CD14-positive monocyte (primary cell): ENCODE measurements around the gene GRAP. TPM values are rescaled to one million over a fixed set of nuclear protein-coding genes. Genes with fewer than 3 reads are reported as not detected.
A peak's percentile ranks its signal among the peaks of the same experiment; 100 is the strongest.
"Not testable (repeated sequence)": the region's sequence is repeated elsewhere in the genome, so short reads cannot be mapped to it uniquely, and the experiment has no call there.

Source experiments
- DNase-seq, 3 donors: peaks; one replicate each; pipeline ENCODE4 v3.0.0-alpha.2; 2011 to 2022
- H2AFZ ChIP-seq: 2 replicates; pipeline ENCODE4 v1.6.0; 2012; ENCODE audit warnings: mild to moderate bottlenecking, low read depth, low read length, inconsistent platforms; ENCODE audit not compliant: insufficient read depth, poor library complexity, severe bottlenecking
- H3K27ac ChIP-seq, 2 donors: 1 replicate in 1 of 2; 2 replicates in 1 of 2; pipeline ENCODE4 v1.5.1; 2012 to 2013; ENCODE audit warnings: low read length in 2 of 2, control low read depth in 1 of 2, inconsistent platforms in 1 of 2, low read depth in 1 of 2, mild to moderate bottlenecking in 1 of 2
- H3K27me3 ChIP-seq, 2 donors: one replicate each; pipeline versions ENCODE4 v1.6.0 to v1.6.1; 2011 to 2013; ENCODE audit warnings: low read length in 2 of 2; ENCODE audit not compliant: control insufficient read depth in 2 of 2, insufficient read depth in 2 of 2
- H3K36me3 ChIP-seq, 2 donors: replicated peaks in 1 of 2; 1 replicate in 1 of 2; 2 replicates in 1 of 2; pipeline versions ENCODE4 v1.5.1 to v1.6.1; 2012 to 2013; ENCODE audit warnings: low read length in 2 of 2, control low read depth in 1 of 2, inconsistent platforms in 1 of 2, mild to moderate bottlenecking in 1 of 2; ENCODE audit not compliant: insufficient read depth in 2 of 2, control insufficient read depth in 1 of 2
- H3K4me1 ChIP-seq, 2 donors: 1 replicate in 1 of 2; 2 replicates in 1 of 2; pipeline versions ENCODE4 v1.5.1 to v1.6.1; 2012 to 2013; ENCODE audit warnings: low read length in 2 of 2, control low read depth in 1 of 2, inconsistent platforms in 1 of 2, mild to moderate bottlenecking in 1 of 2, moderate library complexity in 1 of 2; ENCODE audit not compliant: insufficient read depth in 2 of 2, control insufficient read depth in 1 of 2
- H3K4me2 ChIP-seq: replicated peaks from 2 replicates; pipeline ENCODE3; 2012; ENCODE audit warnings: low read length, moderate library complexity, mild to moderate bottlenecking; ENCODE audit not compliant: poor library complexity, severe bottlenecking; ENCODE audit errors: extremely low read depth
- H3K4me3 ChIP-seq, 3 experiments: fragments of 200-600 bp in 1 of 3; sonication (generic) in 1 of 3; replicated peaks in 1 of 3; 1 replicate in 2 of 3; 2 replicates in 1 of 3; pipeline ENCODE4 v1.5.1; 2011 to 2013; ENCODE audit warnings: low read length in 3 of 3, mild to moderate bottlenecking in 3 of 3, control low read depth in 2 of 3, low read depth in 2 of 3, inconsistent platforms in 1 of 3, moderate library complexity in 1 of 3
- H3K79me2 ChIP-seq: 2 replicates; pipeline ENCODE4 v1.6.0; 2012; ENCODE audit warnings: mild to moderate bottlenecking, control low read depth, inconsistent platforms, low read length, moderate library complexity; ENCODE audit not compliant: insufficient read depth
- H3K9ac ChIP-seq: 2 replicates; pipeline ENCODE4 v1.6.0; 2017; ENCODE audit warnings: low read length, mild to moderate bottlenecking; ENCODE audit not compliant: insufficient read depth, poor library complexity, severe bottlenecking
- H3K9me3 ChIP-seq, 2 donors: replicated peaks in 1 of 2; 1 replicate in 1 of 2; 2 replicates in 1 of 2; pipeline versions ENCODE4 v1.5.1 to v1.6.1; 2012 to 2013; ENCODE audit warnings: low read length in 2 of 2, control low read depth in 1 of 2; ENCODE audit not compliant: control insufficient read depth in 1 of 2, insufficient read depth in 1 of 2
- H4K20me1 ChIP-seq: 2 replicates; pipeline ENCODE4 v1.6.0; 2012; ENCODE audit warnings: mild to moderate bottlenecking, low read length, control low read depth, moderate library complexity; ENCODE audit not compliant: insufficient read depth
- H3K27ac Mint-ChIP-seq, 7 donors: one replicate each; pipeline ENCODE4 v1.8.0; 2020; ENCODE audit warnings: mild to moderate bottlenecking in 7 of 7, mixed read lengths in 7 of 7, moderate library complexity in 6 of 7, inconsistent platforms in 2 of 7
- H3K27me3 Mint-ChIP-seq, 3 donors: one replicate each; pipeline ENCODE4 v1.8.0; 2021 to 2022; ENCODE audit warnings: low read depth in 3 of 3, mild to moderate bottlenecking in 3 of 3, mixed read lengths in 3 of 3, moderate library complexity in 3 of 3, inconsistent platforms in 1 of 3
- H3K36me3 Mint-ChIP-seq, 2 donors: one replicate each; pipeline ENCODE4 v1.8.0; 2020; ENCODE audit warnings: mixed read lengths in 2 of 2, inconsistent platforms in 1 of 2, mild to moderate bottlenecking in 1 of 2
- H3K4me1 Mint-ChIP-seq: one replicate; pipeline ENCODE4 v1.8.0; 2020; ENCODE audit warnings: mild to moderate bottlenecking, mixed read lengths
- H3K4me3 Mint-ChIP-seq, 2 donors: one replicate each; pipeline ENCODE4 v1.8.0; 2020; ENCODE audit warnings: mild to moderate bottlenecking in 2 of 2, mixed read lengths in 2 of 2, moderate library complexity in 1 of 2
- H3K9me3 Mint-ChIP-seq, 7 donors: one replicate each; pipeline ENCODE4 v1.8.0; 2020 to 2022; ENCODE audit warnings: mixed read lengths in 7 of 7, mild to moderate bottlenecking in 6 of 7, moderate library complexity in 6 of 7, inconsistent platforms in 2 of 7
- WGBS: methylation state at CpG from one replicate; pipeline ENCODE4 v1.1.5; 2013; ENCODE audit warnings: missing lambda C conversion rate; ENCODE audit not compliant: insufficient coverage; 5-methylcytosine and 5-hydroxymethylcytosine counted together
- intact Hi-C, 2 donors: fragments of 100-400 bp; cut with micrococcal nuclease; formaldehyde crosslinking; loops; one replicate each; pipeline versions ENCODE4 v1.15.0 to v1.15.1; 2023
- polyA plus RNA-seq, 3 donors: library from polyadenylated mRNA; depleted of rRNA in 1 of 3; unstranded in 2 of 3; stranded (reverse) in 1 of 3; fragments of 300-500 nt in 2 of 3; fragments of >200 nt in 1 of 3; fragmentation: Illumina TruSeq in 2 of 3; gene quantifications; 1 replicate in 2 of 3; 2 replicates in 1 of 3; pipeline ENCODE4 v1.2.3, GENCODE V29; 2012 to 2021
- TF ChIP-seq, protein P1 (sequence below): fragments of 200-600 bp; IDR thresholded peaks from one replicate; pipeline ENCODE4 v1.8.0; 2022; ENCODE audit warnings: antibody characterized with exemption, mild to moderate bottlenecking

Gene GRAP
- polyA plus RNA-seq, 3 donors: 3.9 to 5.9 (median 4.5) TPM

DNA sequence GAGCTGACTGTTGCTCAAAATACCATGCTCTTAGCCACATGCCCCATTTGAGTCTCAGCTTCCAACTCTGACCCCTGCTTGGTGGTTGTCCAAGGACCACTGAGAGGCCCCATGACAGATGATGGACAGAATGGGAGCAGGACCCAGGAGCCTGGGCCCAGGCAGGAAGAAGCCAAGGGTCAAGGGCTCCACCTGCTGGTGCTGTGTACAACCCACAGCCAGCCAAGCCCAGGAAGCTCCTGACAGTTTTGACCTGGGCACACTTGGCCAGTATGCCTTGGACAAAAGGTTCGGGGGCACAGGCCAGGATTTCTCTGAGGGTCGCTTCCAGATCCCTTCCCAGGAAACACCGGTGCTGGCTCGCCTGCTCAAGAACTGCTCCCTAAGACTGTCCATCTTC lies 15.0 kb downstream of the GRAP start:
- H3K27ac ChIP-seq, H3K27me3 ChIP-seq, H3K27me3 Mint-ChIP-seq, H3K4me1 ChIP-seq, H3K27ac Mint-ChIP-seq, H3K4me2 ChIP-seq, H3K36me3 Mint-ChIP-seq, H3K9me3 Mint-ChIP-seq, H4K20me1 ChIP-seq, H2AFZ ChIP-seq, H3K9me3 ChIP-seq, H3K9ac ChIP-seq, H3K36me3 ChIP-seq, H3K4me3 ChIP-seq, intact Hi-C loops, H3K79me2 ChIP-seq, H3K4me1 Mint-ChIP-seq, DNase-seq, H3K4me3 Mint-ChIP-seq: not testable (repeated sequence)
- TF ChIP-seq, protein P1, sequence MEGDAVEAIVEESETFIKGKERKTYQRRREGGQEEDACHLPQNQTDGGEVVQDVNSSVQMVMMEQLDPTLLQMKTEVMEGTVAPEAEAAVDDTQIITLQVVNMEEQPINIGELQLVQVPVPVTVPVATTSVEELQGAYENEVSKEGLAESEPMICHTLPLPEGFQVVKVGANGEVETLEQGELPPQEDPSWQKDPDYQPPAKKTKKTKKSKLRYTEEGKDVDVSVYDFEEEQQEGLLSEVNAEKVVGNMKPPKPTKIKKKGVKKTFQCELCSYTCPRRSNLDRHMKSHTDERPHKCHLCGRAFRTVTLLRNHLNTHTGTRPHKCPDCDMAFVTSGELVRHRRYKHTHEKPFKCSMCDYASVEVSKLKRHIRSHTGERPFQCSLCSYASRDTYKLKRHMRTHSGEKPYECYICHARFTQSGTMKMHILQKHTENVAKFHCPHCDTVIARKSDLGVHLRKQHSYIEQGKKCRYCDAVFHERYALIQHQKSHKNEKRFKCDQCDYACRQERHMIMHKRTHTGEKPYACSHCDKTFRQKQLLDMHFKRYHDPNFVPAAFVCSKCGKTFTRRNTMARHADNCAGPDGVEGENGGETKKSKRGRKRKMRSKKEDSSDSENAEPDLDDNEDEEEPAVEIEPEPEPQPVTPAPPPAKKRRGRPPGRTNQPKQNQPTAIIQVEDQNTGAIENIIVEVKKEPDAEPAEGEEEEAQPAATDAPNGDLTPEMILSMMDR: peak; percentile 38
- WGBS: no CpG with 5 or more reads among the region's 4 CpGs

DNA sequence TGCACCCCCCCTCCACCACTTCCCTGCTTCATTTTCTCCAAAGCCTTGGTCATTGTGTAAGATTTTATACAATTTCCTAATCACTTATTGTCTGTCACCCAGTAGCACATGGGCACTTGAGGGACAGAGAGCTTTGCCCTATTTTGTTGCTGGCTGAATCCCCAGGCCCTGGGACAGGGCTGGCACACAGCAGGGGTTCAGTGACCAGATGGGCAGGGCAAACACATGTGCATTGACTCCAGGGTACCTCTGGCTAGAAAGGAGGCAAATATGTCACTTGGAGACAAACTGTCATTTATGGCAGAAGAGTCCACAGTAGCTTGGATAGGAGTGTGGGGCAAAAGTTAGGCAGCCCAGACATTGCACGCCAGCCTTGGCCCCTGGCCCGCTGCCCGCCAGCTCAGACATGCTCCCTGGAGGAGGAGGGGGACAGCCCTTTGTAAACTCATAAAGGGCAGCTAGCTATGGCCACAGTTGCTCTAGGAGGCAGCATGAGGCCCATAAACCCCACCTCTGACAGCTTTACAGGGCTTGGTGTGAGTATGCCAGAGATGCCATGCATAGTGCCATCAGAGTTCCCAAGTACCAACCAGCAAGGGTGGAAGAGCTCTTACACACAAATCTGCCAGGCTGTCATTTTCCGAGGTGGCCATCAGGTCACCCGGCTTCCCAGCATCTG lies 15.8 kb downstream of the GRAP start:
- H3K4me1 ChIP-seq, H3K4me3 Mint-ChIP-seq, DNase-seq, H3K9ac ChIP-seq, H3K4me2 ChIP-seq, H4K20me1 ChIP-seq, H3K36me3 ChIP-seq, H3K4me3 ChIP-seq, H2AFZ ChIP-seq, H3K27ac Mint-ChIP-seq, intact Hi-C loops, H3K27ac ChIP-seq, H3K36me3 Mint-ChIP-seq, H3K79me2 ChIP-seq, H3K4me1 Mint-ChIP-seq, H3K27me3 ChIP-seq, H3K9me3 Mint-ChIP-seq, H3K9me3 ChIP-seq, H3K27me3 Mint-ChIP-seq: not testable (repeated sequence)
- WGBS: no CpG with 5 or more reads among the region's 5 CpGs

DNA sequence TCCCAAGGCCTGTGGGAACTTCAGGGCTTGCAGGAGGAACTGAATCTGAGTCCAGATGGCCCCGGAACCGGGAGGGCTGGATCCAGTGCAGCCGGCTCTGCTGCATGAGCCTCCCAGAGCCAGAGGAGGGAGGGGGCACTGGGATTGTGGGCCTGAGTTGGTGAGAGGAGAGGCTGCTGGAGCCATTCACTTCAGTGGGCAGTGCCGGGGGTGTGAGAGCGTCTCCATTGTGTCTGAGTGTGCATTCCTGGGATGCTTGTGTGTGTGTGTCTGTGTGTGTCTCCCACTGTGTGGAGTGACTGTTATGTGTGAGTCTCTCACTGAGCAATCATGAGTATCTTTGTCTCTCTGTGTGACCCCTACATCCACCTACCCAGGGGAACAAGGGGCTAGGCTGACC lies 17.0 kb downstream of the GRAP start:
- H4K20me1 ChIP-seq, H3K27me3 ChIP-seq, H3K9ac ChIP-seq, DNase-seq, H3K27ac ChIP-seq, H3K27me3 Mint-ChIP-seq, H3K79me2 ChIP-seq, H3K36me3 ChIP-seq, H3K4me3 Mint-ChIP-seq, intact Hi-C loops, H3K4me1 ChIP-seq, H3K4me2 ChIP-seq, H3K27ac Mint-ChIP-seq, H3K36me3 Mint-ChIP-seq, H3K9me3 Mint-ChIP-seq, H3K9me3 ChIP-seq, H3K4me1 Mint-ChIP-seq, H2AFZ ChIP-seq, H3K4me3 ChIP-seq: not testable (repeated sequence)
- no CpG with 5 or more reads among the region's 5 CpGs for WGBS

DNA sequence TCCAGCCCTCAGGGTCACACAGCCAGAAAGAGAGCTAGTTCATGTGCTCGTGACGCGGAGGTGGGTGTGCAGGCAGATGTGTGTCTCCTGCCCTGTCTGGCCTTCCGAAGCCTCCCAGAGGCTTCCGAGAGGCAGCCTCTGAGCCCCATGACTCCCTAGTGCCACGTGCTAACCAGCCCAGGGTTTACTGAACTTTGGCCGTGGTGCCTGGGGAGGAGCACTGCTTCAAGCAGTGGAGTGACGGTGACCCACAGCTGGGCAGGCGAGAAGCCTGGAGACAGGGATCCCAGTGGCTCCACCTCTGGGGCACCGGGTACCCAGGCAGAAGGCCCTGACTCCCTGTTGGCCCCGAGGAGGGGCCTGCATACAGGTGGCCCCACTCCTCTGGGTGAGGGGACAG lies 18.1 kb downstream of the GRAP start:
- H3K4me3 Mint-ChIP-seq, H3K4me3 ChIP-seq, H3K27ac Mint-ChIP-seq, H3K9me3 Mint-ChIP-seq, H3K79me2 ChIP-seq, H3K4me1 Mint-ChIP-seq, H3K9ac ChIP-seq, H3K27me3 Mint-ChIP-seq, H3K27me3 ChIP-seq, H3K36me3 Mint-ChIP-seq, H3K4me1 ChIP-seq, H2AFZ ChIP-seq, H3K27ac ChIP-seq, H4K20me1 ChIP-seq, H3K9me3 ChIP-seq, intact Hi-C loops, H3K4me2 ChIP-seq, DNase-seq, H3K36me3 ChIP-seq: not testable (repeated sequence)
- no CpG with 5 or more reads among the region's 11 CpGs for WGBS
